Stimulated activated CD4-positive, alpha-beta T cell treated with anti-CD3 and anti-CD28 coated beads, Interleukin-2, amount 100 ng/mL, for 24 hours (primary cell): ENCODE data around the gene URGCP.
A peak's percentile ranks its signal among the peaks of the same experiment; 100 is the strongest.
"Not testable (repeated sequence)": the region's sequence is repeated elsewhere in the genome, so short reads cannot be mapped to it uniquely, and the experiment has no call there.

ENCODE experiments used
- DNase-seq, 2 donors: peaks; one replicate each; pipeline ENCODE4 v3.0.0-alpha.2; 2020

URGCP gene

DNA sequence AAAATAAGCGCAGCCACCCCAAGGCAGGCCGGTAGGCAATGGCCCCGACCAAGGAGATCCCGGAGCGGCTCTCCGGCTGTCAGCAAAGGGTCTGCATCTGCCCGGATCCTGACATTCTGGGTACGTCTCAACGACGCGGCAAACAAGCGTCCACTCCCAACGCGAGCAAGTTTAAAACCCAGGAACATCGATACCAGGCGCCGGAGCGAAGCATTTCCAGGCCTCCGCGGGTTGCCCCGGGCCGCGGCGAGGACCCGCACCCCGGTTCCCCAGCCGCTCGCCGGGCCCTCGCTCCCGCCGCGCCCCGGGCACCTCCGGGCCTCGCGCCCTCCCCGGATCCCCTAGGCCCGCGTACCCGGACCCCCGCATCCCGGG is 453 bp downstream of the URGCP start:
- DNase-seq = peak; percentile 36 to 41

DNA sequence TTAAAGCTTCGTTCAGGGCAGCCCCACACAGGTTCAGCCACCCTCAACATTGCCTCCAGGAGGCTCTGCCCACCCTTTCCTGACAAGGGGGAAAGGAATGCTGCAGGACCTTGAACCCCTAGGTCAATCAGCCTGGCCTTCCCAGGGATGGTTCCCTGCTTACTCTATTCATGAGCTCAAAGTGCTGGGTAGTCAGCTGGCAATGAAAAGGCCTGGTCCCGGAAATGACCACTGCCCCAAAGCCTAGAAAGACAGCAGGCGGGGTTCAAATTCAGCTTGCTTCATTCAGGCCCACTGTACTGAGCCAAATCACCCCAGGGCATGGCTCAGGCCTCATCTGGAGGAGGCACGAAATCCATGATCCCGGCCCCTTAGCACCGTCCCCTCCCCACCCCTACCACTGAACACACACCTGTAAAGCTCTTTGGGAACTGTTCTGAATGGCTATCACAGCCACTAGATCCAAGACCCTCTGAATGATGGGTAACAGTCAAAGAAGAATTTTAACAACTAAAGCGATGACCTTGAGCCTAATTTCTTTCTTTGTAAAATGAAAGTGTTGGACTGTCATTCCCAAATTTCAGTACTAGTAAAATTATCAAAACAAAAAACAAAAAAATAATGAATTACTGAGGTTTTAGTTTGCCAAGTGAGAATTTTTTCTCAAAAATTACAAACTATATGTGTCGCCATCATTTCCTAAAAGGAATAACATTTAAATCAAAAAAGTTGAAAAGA is 1.0 kb downstream of the URGCP start:
- no peak for DNase-seq

DNA sequence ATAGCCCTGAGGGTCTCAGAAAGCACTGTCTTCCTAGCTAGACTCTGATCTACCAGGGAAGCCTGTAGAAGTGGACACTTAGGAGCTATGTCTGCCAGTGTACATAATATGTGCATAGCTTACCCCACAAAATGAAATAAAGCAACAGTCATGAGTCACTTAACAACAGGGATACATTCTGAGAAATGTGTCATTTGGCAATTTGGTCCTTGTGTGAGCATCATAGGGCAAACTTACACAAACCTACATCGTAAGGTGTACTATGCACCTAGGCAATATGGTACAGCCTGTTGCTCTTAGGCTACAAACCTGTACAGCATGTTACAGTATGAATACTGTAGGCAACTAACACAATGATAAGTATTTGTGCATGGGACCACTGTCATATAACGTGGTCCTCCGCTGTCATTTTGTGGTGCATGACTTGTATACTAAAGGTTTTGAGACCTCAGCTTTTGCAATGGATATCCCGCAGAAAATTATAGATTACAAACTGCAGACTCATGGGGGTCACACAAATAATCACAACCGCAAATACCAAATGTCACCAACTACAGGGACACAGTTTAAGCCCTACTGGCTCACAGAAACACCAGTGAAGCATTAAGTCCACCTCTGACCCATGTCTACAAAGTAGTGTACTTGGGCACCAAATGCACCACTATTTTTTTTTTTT is 1.7 kb downstream of the URGCP start:
- no peak for DNase-seq

DNA sequence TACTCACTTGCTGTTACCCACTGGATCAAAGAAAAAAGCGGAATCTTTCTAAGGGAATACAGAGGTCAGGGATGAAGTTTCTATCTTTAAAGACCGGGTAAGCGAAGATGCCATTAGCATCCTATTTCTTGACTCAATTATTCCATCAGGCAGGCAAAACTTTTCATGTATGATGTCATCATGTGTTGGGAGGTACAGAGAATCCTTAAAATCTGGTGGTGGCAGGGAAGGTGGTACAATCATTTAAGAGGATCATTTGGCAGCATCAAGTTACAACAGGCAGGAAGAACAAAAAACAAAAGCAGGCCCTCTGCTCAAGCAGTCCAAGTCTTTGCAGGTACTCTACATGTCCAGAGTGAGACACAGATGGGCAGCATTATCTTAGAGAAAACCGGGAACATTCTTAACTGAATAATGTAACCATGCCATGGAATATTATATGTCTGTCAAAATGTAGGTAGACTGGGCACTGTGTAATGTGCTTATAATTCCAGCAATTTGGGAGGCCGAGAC is 3.8 kb downstream of the URGCP start:
- no peak for DNase-seq

DNA sequence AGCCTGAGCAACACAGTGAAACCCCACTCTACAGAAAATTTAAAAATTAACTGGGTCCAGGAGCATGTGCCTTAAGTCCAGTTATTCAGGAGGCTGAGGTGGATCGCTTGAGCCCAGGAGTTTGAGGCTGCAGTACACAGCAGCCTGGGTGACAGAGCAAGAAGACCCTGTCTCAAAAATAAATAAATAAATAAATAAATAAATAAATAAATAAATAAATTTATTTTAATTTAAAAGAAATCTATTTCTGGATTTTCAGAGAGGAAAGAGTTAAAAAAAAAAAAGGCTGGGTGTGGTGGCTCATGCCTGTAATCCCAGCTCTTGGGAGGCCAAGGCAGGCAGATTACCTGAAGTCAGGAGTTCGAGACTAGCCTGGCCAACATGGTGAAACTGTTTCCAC is 7.8 kb downstream of the URGCP start:
- not testable (repeated sequence) for DNase-seq

DNA sequence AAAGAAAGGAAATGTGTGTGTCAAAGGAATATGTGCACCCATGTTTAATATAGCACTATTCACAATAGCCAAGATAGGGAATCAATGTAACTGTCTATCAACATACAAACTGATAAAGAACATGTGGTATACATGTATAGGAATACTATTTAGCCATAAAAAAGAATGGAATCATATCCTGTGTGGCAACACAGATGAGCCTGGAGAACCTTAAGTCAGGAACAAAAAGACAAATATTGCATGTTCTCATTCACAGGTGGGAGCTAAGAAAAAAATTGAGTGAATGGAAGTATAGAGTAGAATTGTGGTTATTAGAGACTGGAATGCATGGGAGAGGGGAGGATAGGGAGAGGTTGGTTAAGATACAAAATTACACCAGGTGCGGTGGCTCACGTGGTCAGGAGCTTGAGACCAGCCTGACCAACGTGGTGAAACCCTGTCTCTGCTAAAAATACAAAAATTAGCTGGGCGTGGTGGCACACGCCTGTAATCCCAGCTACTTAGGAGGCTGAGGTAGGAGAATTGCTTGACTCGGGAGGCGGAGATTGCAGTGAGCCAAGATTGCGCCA is 10.5 kb downstream of the URGCP start:
- no peak for DNase-seq

DNA sequence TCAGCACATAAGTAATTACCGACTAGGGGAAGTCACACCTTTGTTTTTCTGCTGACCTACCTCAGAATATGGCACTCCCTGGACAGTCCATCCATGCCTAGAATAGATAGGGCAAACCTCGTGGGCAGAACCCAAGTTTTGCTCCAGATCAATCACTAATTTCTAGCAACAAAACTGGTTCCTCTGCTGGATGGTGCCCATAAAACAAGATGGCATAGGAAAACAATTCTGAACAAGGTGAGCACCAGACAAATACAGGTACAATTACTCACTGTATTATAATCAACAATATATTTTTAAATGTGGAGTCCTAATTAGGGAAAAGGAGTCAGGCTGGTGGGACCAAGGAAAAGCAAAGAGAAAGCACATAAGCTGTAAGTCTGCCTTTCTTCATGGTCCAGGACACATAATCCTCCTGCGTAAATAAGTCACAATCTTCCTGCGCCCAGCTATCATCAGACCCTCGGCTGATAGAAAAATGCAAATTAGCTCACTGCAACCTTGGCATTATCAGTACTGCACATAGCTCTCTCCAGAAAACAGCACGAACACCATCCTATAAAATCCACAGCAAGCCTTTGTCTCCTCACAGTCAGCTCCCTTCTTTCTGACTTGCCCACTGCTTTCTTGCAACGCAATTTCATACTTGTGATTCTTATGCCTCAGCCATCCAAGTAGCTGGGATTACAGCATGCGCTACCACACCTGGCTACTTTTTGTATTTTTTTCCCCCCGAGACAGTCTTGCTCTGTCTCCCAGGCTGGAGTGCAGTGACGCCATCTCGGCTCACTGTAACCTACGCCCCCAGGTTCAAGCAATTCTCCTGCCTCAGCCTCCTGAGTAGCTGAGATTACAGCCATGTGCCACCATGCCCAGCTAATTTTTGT is 15.1 kb downstream of the URGCP start:
- no peak for DNase-seq

DNA sequence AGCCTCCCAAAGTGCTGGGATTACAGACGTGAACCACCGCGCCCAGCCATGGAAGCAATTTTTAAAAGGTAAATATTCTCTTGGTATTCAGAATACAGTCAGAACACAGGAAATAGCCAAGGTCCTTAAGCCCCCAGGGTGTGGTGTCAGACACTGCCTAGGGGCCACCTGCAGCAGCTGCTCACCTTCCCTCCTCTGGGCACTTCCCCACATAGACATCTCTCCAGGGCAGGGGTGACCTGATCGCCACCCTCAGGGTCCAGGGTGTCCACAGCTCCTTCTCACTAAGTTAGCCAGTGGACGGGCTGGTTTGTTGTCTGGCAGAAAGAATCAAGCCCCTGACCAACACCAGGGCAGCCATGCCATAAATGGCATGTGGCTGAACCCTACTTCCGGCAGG is 15.9 kb downstream of the URGCP start:
- no peak for DNase-seq

DNA sequence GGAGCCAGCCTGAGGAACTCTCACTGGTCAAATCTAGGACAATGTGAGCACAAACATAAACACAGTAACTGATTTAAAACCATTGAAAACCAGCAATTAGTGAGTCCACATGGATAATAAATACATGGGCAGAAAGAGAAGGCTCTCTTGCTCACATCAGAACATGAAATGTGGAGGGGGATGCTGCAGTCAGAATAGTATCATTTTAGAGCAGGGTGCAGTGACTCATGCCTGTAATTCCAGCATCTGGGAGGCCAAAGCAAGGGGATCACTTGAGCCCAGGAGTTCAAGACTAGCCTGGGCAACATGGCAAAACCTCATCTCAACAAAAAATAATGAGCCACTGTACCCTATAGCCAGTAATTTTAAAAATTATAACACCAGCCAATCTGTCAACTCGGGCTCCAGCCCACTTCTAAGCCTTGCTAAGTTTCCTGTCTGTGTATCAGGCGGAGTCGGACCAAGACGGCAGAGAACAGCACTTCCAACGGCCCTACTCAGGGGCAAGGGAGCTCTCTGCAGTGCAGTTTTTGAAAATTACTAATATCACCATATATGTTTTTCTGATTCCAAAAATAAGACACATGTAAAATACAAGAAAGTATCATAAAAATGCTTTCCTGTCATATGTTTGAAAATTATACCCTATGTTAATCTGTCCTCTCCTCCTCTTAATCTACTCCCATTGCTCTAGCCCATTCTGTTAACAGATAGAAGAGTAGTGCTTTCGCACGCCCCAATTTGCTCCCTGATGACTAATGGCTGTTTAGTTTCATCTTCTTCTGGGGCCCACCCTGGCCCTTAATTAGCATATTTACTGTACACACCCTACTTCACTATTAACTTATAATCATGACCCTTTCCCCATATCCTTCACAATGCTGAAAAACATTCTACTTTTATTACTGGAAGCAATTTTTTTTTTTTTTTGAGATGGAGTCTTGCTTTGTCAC is 17.1 kb downstream of the URGCP start:
- no peak for DNase-seq

DNA sequence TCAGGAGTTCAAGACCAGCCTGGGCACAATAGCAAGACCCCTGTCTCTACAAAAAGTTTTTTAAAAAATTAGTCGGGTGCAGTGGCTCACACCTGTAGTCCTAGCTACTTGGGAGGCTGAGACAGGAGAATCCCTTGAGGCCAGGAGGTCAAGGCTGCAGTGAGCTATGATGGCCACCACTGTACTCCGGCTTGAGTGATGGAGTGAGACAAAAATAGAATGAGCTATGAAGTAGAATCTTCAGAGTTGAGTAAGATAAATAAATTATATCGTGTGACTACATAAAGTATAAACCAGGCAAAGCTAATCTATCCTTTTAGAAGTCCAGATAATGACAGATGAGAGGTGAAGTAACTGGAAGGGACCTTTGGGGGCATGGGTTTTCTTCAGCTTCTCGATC is 21.8 kb downstream of the URGCP start:
- DNase-seq = no peak

DNA sequence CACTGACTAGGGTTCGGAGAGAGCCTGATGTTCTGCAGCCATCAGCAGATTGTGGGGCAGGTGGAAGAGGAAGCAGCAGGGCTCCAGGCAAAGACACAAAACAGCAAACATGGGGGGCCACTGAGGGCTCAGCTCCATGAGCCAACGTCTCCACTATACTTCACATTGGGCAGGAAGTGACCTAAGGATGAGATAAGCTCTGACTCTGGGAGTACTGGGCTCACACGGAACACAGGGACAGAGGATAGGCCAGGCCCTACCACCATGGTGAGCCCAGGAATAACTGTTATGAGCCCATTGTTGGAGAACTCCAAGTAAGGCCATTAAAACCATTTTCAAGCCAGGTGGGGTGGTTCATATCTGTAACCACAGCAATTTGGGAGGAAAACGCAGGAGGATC is 22.2 kb downstream of the URGCP start:
- DNase-seq = no peak

DNA sequence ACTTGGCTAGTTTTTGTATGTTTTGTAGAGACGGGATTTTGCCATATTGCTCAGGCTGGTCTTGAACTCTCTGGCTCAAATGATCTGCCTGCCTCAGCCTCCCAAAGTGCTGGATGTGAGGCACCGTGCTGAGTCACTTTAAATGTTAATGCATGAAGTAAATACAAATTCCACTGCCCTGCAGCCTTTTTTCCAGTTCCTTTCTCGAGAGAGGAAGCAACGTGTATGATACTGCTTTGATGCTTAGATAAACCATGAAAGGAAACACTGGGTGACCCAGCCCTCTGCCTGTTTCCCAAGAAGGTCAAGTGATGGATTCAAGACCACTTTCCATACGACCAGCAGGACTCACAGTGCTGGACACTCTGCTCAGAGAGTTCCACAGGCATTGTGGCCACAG is 25.8 kb downstream of the URGCP start:
- DNase-seq = no peak

DNA sequence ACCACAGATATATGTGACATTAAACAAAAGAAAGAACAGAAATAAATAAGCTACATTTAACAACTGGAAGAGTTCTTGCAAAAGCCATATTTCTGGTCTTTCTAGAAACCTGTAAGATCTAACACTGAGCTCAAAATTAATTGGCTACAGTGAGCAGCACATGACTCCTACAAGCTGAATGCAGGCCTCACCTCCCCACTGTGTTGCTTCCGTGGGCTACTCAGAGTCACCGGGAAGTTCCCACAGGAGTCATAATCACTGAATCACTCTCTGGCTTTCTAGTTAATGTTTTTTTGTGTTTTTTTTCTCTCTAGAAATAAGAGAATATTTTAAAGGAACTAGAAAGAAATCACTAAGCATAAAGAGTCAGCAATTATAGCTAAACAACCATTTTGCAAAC is 26.9 kb downstream of the URGCP start:
- DNase-seq = no peak

DNA sequence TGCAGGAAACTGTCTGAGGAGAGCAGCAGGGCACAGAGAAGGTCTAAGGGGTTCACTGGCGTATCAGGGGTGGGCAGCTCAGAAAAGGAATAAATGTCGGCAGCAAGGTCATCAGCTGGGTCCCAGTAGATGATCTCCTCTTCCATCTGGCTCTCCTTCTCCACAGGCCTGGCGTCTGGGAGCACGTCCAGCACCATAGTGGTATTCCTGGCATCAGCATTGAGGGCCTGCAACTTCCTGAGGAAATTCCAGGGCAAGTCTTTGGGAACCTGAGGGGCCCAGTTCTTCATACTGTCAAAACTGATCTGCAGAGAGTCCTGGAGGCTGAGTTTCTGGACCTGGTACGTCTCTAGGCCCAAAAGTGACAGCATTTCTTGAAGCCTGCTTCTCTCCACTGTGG is 27.5 kb downstream of the URGCP start:
- DNase-seq = no peak

DNA sequence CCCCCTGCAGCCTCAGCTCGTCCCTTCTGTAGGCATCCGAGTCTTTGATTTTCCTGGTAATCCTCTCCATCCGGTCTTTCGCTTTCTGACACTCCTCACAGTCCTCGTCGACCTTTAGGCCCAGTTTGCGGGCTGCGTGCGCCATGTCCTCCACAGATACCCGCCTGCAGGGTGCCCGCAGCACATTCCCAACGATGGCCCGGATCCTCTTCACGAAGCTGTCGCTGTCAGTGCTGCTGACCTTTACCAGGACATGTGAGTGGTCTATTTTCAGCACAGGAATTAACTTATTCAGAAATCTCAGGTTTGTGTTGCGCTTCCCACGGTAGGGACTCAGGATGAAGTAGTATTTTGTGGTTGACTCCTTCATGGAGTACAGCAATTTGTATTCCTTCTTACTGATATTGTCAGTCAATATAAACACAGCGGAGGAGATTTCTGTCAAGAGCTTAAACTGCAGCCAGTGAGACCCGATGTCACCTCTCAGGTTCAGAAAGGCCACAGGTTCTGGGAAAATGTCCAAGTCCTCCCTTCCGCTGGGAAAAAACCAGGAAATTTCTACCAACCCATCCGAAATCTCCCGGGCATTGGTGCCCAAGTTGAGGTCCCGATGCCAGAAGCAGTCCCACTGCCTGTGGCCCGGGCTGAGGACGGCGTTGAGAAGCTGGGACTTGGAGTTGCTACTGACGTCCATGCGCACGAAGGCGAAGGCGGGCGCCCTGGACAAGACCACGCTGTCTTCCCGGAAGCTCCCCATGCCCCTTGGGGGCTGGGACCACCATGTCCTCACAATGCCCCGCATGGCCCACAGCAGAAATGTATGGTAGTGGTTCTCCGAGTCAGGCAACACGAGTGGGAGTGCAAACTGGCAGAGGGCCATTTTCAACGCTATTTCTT is 28.2 kb downstream of the URGCP start:
- DNase-seq = no peak

DNA sequence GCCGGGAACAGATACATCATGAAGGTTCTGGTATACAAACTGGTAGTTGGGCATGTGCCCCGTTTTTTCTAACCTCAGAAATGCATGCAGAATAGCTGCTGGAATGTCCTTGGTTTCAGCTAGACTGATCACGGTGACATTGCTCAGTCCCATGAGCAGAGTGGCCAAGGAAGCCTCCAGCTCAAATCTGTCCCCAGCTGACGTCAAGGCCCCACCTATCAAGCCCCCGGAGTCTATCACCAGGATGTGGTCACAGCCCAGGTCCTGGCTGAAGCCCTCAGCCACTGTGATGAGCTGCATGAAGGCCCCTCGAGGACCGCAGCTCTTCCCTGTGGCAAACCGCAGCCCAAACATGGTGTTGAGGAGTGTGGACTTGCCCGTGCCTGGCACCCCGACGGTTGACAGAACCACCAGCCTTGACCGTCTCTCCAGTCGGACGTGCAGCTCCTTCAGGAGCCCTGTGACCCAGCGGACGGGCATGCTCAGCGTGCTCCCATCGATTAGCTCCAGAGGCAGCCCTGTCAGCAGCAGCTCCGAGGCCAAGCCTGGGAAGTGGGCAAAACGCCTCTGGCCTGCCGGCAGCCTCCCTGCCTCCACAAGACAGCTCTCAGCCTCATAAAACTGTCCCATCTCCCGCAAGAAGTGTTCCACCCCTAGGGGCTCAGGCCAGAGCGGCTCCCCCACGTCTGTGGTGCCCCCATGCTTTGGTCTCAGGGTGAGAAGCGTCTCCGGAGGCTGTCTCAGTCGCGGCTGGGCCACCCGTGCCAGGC is 29.2 kb downstream of the URGCP start:
- DNase-seq = no peak

DNA sequence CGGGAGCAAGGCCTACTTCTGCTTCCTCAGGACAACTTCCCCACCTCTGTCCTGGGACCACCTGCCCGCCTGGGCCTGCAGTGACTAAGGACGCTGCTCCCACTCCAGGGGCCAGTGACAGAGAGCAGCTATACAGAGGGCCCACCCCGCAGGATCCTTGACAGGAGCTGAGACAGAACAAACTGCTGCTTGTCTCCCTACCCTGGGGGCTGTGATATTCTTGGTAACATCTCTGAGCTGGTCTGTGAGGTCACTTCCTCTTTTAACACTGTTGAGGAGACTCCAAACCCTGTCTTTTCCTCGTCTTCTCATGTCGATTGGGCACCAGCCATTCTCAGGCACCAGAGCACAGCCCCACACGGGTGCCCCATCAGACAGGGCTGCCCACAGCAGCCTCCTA is 30.2 kb downstream of the URGCP start:
- no peak for DNase-seq

DNA sequence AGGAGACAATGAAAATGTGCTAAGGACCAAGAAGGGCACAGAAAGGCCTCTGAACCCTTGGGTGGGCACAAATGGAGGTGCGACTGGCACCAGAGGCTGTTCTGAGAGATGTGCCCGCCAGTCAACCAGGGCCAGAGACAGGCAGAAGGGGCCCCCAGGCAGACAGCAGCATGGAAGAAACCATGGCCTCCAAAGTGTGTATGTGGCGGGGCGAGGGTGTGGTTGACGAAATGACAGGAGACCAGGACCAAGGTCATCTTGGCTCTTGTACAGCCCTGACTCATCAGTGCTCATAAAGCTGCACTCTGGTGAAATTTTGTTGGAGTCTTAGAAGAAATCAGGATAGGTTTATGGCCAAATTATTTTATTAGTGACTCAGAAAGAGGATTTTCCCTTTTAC is 33.1 kb downstream of the URGCP start:
- DNase-seq = no peak

DNA sequence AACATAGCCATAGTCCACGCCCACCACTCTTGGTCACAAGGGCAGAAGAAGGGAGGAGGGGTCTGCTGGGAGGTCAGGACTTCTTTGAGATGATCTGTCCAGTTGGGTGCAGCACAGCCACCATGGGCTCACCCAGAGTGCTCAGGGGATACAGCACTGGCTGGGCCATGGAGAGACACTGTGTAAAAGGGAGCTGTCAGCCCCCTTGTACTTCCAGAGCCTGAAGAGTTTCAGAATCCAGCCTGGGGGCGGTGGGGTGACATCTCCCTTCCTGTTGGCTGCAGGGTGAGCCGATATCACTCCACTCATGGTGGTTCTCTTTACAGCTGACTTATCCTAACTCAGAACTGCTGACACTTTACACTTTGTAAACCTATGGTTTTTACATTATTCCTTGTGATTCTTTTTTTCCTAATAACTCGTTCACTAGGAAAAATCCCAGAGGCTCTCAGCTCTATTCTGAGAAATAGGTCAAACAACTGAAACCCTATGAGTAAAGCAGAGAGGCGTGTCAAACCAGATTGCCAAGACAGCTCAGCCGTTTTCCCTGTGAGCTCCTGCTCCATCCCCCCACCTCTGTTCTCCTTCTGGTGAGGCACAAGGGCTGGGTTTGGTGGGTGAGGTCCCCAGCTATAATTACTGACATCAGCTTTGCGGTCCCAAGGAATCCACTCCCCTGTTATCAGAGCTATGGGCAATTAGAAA is 33.8 kb downstream of the URGCP start:
- DNase-seq = peak in 1 of 2 donors; percentile 7

DNA sequence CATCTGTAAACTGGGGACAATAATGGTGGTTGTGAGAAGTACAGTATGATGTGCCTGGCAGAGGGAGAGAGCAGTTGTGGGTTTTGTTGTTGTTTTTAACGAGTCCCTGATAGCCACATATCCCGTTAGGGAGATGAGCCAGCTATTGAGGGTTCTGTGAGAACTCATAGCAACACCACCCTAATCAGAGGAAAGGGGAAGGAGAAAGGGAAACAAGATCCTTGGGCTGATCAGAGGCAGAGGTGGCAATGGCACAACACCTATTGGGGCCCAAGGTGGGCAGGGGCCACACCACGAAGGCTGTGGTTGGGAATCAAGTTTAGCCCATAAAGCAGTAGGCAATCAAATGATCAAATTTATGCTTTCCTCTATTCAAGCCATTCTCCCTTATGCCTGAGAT is 35.3 kb downstream of the URGCP start:
- DNase-seq = no peak
